ENCODE data around the gene SUSD4. TPM values are rescaled to one million over a fixed set of nuclear protein-coding genes. Genes with fewer than 3 reads are reported as not detected.

The SUSD4 gene
- total and polyA plus RNA-seq, 2 of the 8 experiments (the other 6 are each of a cell fraction or from before 2014, with no cell fraction given): 3.9 to 5.2 TPM

DNA sequence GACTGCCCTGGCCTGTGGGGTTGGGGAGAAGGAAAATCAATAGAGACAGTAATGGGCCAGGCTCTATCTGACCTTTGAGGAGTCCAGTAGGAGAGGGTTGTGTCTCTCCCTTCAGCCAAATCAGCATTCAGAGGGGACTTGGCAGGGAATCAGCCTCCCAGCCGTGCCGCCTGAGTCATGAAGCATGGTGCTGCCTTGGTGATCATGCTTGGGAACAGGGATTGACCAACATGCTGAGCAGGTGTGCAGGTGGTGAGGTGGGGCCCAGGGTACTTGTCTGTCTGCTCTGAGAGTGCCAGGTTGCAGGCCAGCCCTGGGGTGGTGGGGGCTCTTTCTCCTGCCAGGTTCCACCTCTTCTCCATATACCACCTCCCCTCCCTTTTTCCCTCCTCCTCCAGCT is 162.0 kb downstream of the SUSD4 start:
- Histone ChIP-seq H3K4me3 (ENCODE audit: extremely low read depth in 1 of 4, insufficient read depth in 2 of 4, low read depth in 3 of 4, low read length in 4 of 4) (no peak overlapping the region), H2BK20ac (ENCODE audit: low read length) (no peak overlapping the region), H4K8ac (ENCODE audit: extremely low read depth, insufficient read depth, low read length) (peak overlapping the region; percentile 71; the same call in 1 of the 2 replicates), H3K9ac (replicated peaks in 1 of 4; ENCODE audit: extremely low read depth in 1 of 4, low read depth in 3 of 4, low read length in 3 of 4) (no peak overlapping the region), H3K14ac (ENCODE audit: insufficient read length) (no peak overlapping the region), H3K27me3 (replicated peaks in 1 of 4; ENCODE audit: control insufficient read depth in 3 of 4, extremely low read depth in 1 of 4, insufficient read depth in 3 of 4, low read length in 3 of 4) (no peaks in the 10 kb centered on the region), H2BK12ac (ENCODE audit: low read depth, low read length) (no peak overlapping the region), H3K79me2 (ENCODE audit: control insufficient read depth in 1 of 2, insufficient read depth in 2 of 2, low read length in 2 of 2) (no peaks in the 10 kb centered on the region), H4K5ac (ENCODE audit: insufficient read length, low read depth, low read length) (no peak overlapping the region), H3K56ac (replicated peaks; ENCODE audit: insufficient read length, low read depth, low read length) (no peak overlapping the region), H4K91ac (replicated peaks; ENCODE audit: insufficient read length, low read length) (no peak overlapping the region), H3K36me3 (ENCODE audit: control insufficient read depth in 2 of 4, insufficient read depth in 4 of 4, low read length in 3 of 4) (no peaks in the 10 kb centered on the region), H2AFZ (ENCODE audit: low read length) (no peak overlapping the region), H2BK15ac (ENCODE audit: low read length) (no peak overlapping the region), H2BK5ac (ENCODE audit: low read depth, low read length) (no peak overlapping the region), H3K9me3 (ENCODE audit: insufficient read depth in 2 of 2, low read depth in 1 of 2, low read length in 1 of 2) (no peaks in the 10 kb centered on the region), H3K23me2 (ENCODE audit: low read depth, low read length) (no peaks in the 10 kb centered on the region), H3K4me1 (replicated peaks in 1 of 4; ENCODE audit: control insufficient read depth in 3 of 4, insufficient read depth in 4 of 4, low read length in 3 of 4) (no peaks in the 10 kb centered on the region; a peak in 1 of 7 replicates), H3K23ac (ENCODE audit: insufficient read length) (no peak overlapping the region), H4K20me1 (replicated peaks in 1 of 2; ENCODE audit: control insufficient read depth in 1 of 2, insufficient read depth in 2 of 2, low read length in 2 of 2) (peaks cover 0 to 3% of the 10 kb centered on the region in 2 experiments), H3K79me1 (ENCODE audit: low read depth, low read length) (no peaks in the 10 kb centered on the region), H3K27ac (ENCODE audit: low read depth, low read length) (no peak overlapping the region), H3K4me2 (ENCODE audit: insufficient read depth in 1 of 2, low read depth in 2 of 2, low read length in 2 of 2) (no peak overlapping the region), H2BK120ac (replicated peaks; ENCODE audit: low read depth, low read length) (no peak overlapping the region), H2AK5ac (ENCODE audit: low read depth, low read length) (no peak overlapping the region), H3K18ac (ENCODE audit: extremely low read depth, low read length) (no peak overlapping the region), H3K4ac (replicated peaks; ENCODE audit: insufficient read length, low read depth, low read length) (no peak overlapping the region)
- ChIA-PET POLR2A (ENCODE audit: partially characterized antibody) (interaction anchor here (0.9 kb wide), 1 partner anchor 17 kb away, joined by 7 read pairs; no protein-coding TSS in a partner anchor), CTCF (ENCODE audit: partially characterized antibody) (interaction anchor here (1.1 to 1.6 kb wide), 3 partner anchors 21 to 268 kb away, joined by 3 to 6 read pairs (median 4); no protein-coding TSS in a partner anchor)
- 100% methylated on average over 2 of the region's 2 CpGs; no CpG with 5 or more reads in 1 of the 2 experiments for WGBS, 2 experiments (ENCODE audit: extremely low coverage in 1 of 2, insufficient coverage in 1 of 2, insufficient read length in 1 of 2, insufficient replicate concordance in 2 of 2, low coverage in 1 of 2, low lambda C conversion rate in 2 of 2, missing lambda C conversion rate in 1 of 2)
- TF ChIP-seq ASH2L (IDR thresholded peaks at IDR 0.05; ENCODE audit: low read length): no peak
- TF ChIP-seq KDM5A (IDR thresholded peaks at IDR 0.05; ENCODE audit: low read length): no peak
- no peak for TF ChIP-seq SIRT6 (IDR thresholded peaks at IDR 0.05; ENCODE audit: low read length)
- no peak for TF ChIP-seq RXRA (IDR thresholded peaks at IDR 0.05; ENCODE audit: insufficient read depth, low read depth, low read length)
- TF ChIP-seq HDAC6 (IDR thresholded peaks at IDR 0.05; ENCODE audit: low read depth, low read length): no peak
- FAIRE-seq (no peak), DNase-seq (ENCODE audit: low read depth in 1 of 2, low spot score in 2 of 2) (no peak)

Data from H1 (cell line).